PC-9 (cell line): Measurements from ENCODE around the gene TNK1.

Experiments
- EZH2 ChIP-seq: fragments of 200-600 bp; sonication (generic); IDR thresholded peaks from 2 replicates; pipeline ENCODE4 v1.8.0; 2017; ENCODE audit warnings: antibody characterized with exemption, low read depth
- TF ChIP-seq, protein P1 (sequence below): fragments of 200-600 bp; sonication (generic); conservative IDR thresholded peaks from 2 replicates; pipeline ENCODE4 v1.6.1; 2017; ENCODE audit warnings: mixed run types, antibody characterized with exemption, mild to moderate bottlenecking, moderate library complexity

DNA sequence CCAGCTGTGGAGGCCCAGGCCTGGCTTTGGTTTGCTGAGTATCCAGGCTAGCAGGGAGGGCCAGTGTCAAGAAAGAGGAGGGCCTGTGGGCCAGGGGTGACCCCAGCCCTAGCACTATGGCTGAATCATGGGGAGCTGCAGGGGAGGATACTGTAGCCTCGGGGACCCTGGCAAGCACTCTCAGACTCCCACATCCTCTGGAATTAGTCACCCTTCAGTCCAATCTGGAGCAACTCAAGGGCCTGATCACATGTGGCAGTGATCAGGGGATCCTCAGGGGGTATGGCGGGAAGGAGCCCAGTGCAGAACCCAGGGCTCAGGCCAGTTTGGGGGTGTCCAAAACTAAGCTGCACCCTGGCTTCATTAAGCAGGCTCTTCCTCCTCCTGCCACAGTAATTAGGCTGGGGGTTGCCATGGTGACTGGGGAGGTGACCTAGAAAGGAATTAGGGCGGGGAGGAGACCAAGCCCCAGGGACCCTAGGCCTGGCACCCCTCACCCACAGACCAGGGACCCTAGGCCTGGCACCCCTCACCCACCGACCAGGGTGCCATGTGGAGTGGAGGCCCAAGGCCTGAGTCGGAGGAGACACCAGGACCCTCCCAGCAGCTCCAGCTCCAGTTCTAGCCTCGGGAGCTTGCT, 32.6 kb downstream of the TNK1 start:
- TF ChIP-seq, protein P1, sequence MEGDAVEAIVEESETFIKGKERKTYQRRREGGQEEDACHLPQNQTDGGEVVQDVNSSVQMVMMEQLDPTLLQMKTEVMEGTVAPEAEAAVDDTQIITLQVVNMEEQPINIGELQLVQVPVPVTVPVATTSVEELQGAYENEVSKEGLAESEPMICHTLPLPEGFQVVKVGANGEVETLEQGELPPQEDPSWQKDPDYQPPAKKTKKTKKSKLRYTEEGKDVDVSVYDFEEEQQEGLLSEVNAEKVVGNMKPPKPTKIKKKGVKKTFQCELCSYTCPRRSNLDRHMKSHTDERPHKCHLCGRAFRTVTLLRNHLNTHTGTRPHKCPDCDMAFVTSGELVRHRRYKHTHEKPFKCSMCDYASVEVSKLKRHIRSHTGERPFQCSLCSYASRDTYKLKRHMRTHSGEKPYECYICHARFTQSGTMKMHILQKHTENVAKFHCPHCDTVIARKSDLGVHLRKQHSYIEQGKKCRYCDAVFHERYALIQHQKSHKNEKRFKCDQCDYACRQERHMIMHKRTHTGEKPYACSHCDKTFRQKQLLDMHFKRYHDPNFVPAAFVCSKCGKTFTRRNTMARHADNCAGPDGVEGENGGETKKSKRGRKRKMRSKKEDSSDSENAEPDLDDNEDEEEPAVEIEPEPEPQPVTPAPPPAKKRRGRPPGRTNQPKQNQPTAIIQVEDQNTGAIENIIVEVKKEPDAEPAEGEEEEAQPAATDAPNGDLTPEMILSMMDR: no peak
- no peak for TF ChIP-seq EZH2
